ENCODE data around the gene CCL18.

DNA sequence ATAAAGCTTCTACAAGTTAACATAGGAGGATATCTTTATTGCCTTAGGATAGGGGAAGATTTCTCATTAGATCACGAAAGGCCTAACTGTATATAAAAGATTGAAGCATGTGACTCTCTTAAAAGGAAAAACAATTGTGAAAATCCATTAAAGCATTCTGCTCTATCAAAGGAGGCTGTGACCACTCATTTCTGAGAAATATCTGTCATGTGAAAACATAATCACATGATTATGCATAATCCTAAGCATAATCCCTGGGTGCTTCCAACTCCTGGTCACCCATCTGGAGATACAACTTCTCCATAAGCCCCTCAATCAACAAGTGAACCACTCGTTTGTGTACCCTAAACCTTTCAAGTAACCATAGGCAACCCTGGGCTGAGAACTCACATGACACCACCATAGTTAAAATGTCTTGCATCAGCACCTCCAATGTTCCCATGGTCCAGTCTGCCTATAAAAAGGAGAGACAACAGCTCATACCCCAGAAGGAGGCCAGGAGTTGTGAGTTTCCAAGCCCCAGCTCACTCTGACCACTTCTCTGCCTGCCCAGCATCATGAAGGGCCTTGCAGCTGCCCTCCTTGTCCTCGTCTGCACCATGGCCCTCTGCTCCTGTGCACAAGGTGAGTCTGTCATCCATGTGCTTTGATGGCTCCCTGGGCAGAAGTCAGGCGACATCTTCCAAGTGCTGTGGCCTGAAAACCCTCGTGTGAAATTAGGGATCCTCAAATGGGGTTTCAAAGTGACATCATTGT, at the start of gene CCL18:
- TF ChIP-seq CTCF (IDR thresholded peaks at IDR 0.05; ENCODE audit: poor library complexity, severe bottlenecking) (no peak), TAF1 (IDR thresholded peaks at IDR 0.05; ENCODE audit: low read depth) (no peak), POLR2AphosphoS5 (IDR thresholded peaks at IDR 0.05) (no peak), EP300 (conservative IDR thresholded peaks at IDR 0.05; ENCODE audit: poor library complexity, severe bottlenecking) (no peak)
